HFFc6 (cell line): ENCODE data around the gene C8G. TPM values are rescaled to one million over a fixed set of nuclear protein-coding genes. Genes with fewer than 3 reads are reported as not detected.
A peak's percentile ranks its signal among the peaks of the same experiment; 100 is the strongest.

ENCODE experiments used
- DNase-seq: peaks from one replicate; pipeline ENCODE4 v3.0.0-alpha.2; 2018
- H3K27ac Mint-ChIP-seq: 2 replicates; pipeline ENCODE4 v1.8.0; 2020; ENCODE audit warnings: mild to moderate bottlenecking, mixed read lengths
- H3K27me3 Mint-ChIP-seq: 2 replicates; pipeline ENCODE4 v1.8.0; 2021; ENCODE audit warnings: mild to moderate bottlenecking, moderate library complexity, mixed read lengths; ENCODE audit not compliant: insufficient read depth
- H3K36me3 Mint-ChIP-seq: 2 replicates; pipeline ENCODE4 v1.8.0; 2021; ENCODE audit warnings: low read depth, mixed read lengths
- H3K4me1 Mint-ChIP-seq: 2 replicates; pipeline ENCODE4 v1.8.0; 2020; ENCODE audit warnings: low read depth, mixed read lengths
- H3K4me3 Mint-ChIP-seq: 2 replicates; pipeline ENCODE4 v1.8.0; 2020; ENCODE audit warnings: mild to moderate bottlenecking, moderate library complexity, mixed read lengths
- H3K9me3 Mint-ChIP-seq: 2 replicates; pipeline ENCODE4 v1.8.0; 2020; ENCODE audit warnings: mild to moderate bottlenecking, mixed read lengths
- CTCF ChIP-seq: fragments of 200-600 bp; sonication (generic); IDR thresholded peaks from 2 replicates; pipeline ENCODE4 v1.5.0; 2021; ENCODE audit warnings: antibody characterized with exemption, mild to moderate bottlenecking
- total RNA-seq, 6 experiments: library from RNA; stranded (reverse); fragmentation: NEBNext Ultra II Directional; extraction: Animal tissue kit (Norgen Biotek cat#: 25700); gene quantifications; 2 replicates in 1 of 6; 3 replicates in 5 of 6; pipeline ENCODE4 v1.2.3, GENCODE V29; 2021

The C8G gene
- total RNA-seq, 6 experiments from 2014 or later = 0.51 to 1.8 (median 0.97) TPM

DNA sequence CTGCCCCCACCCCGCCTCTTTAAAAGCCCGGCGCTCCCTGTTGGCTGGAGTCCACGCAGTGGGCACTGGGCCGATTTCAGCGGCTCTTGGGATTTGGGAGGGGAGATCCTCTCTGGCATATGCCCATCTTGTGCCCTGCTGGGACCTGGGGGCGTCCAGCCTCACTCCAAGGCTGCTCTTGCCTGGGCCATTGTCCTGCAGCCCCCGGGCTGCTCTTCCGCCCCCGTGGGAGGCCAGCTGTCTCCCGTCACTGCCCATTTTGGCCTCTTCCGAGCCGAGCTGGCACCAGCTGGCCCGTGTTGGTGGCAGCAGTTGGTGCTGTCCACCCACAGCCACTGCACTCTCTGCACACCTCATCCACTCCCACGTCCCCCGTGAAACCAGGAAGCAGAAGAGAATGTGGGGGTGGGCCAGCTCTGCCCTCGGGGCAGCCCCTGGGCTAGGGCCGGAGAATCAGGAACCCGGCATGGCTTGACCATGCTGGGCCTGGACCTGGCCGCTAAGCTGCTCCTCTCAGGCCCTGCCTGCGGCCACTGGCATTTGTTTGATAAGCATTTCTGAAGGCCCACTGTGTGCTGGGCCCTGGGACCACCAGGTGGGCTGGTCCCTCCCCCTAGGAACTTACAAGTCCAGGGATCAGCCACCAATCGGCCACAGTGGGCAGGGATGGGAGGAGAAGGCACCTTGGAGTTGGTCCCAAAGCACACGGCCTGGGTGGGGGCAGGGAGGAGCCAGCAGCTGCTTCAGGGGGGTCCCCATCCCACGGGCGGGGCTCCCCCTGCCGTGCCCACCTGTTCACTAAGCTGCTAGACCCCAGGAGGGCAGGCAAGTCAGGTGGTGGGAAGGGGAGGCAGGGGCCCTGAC, 2.2 kb downstream of the C8G start:
- no peak for TF ChIP-seq CTCF
- Mint-ChIP-seq H3K36me3 (no peaks in the 10 kb centered on the region), H3K27me3 (peaks cover 2% of the 10 kb centered on the region; the same call in 1 of the 2 replicates), H3K9me3 (no peaks in the 10 kb centered on the region), H3K4me1 (peaks cover 10% of the 10 kb centered on the region), H3K27ac (no peak overlapping the region; the same call in 1 of the 2 replicates), H3K4me3 (no peak overlapping the region)
- no peak for DNase-seq

DNA sequence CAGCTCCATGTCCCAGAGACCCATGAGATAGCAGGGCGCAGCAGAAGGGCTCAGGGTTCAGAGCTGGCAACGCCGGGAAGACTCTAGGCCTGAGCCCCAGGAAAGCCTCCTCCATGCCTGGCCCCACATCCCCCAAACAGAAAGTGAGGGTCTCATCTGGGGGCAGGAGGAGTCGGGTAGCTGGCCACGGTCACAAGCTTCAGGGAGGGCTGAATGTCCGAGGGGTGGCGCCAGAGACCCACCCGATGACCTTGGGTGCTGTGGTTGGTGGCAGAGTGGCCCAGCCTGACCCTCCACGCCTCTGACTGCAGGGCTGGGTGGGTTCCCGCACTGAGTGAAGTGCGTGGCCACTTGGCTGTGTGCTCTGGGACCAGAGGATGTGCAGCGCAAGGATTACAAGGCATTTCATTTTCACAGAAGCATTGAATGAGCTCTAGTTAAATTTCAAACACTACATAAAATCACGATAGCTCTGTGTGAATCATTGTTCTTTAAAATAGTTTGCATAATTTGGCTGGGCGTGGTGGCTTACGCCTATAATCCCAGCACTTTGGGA, 3.0 kb downstream of the C8G start:
- H3K4me1 Mint-ChIP-seq = peaks cover 10% of the 10 kb centered on the region
- peak overlapping the region; percentile 66; the same call in 1 of the 2 replicates for H3K27ac Mint-ChIP-seq
- H3K36me3 Mint-ChIP-seq = no peaks in the 10 kb centered on the region
- no peaks in the 10 kb centered on the region for H3K9me3 Mint-ChIP-seq
- peak; percentile 38 for DNase-seq
- peak overlapping the region; percentile 14; the same call in 1 of the 2 replicates for H3K4me3 Mint-ChIP-seq
- TF ChIP-seq CTCF = peak; percentile 46; the same call in 1 of the 2 replicates
- H3K27me3 Mint-ChIP-seq = peaks cover 2% of the 10 kb centered on the region; the same call in 1 of the 2 replicates

GRCh38 chr9:136949239-136949816, 4.3 kb downstream of the C8G start:
- peaks cover 10% of the 10 kb centered on the region for H3K4me1 Mint-ChIP-seq
- no peak for DNase-seq
- peak overlapping the region; percentile 84 for H3K4me3 Mint-ChIP-seq
- H3K27me3 Mint-ChIP-seq = peaks cover 2% of the 10 kb centered on the region; the same call in 1 of the 2 replicates
- peak overlapping the region; percentile 74 for H3K27ac Mint-ChIP-seq
- no peaks in the 10 kb centered on the region for H3K9me3 Mint-ChIP-seq
- no peak for TF ChIP-seq CTCF
- no peaks in the 10 kb centered on the region for H3K36me3 Mint-ChIP-seq

GRCh38 chr9:136949817-136950655, 5.0 kb downstream of the C8G start:
- H3K27me3 Mint-ChIP-seq = peaks cover 2% of the 10 kb centered on the region
- peak overlapping the region; percentile 84 for H3K4me3 Mint-ChIP-seq
- peaks cover 5% of the 10 kb centered on the region for H3K4me1 Mint-ChIP-seq
- peak overlapping the region; percentile 74 for H3K27ac Mint-ChIP-seq
- no peaks in the 10 kb centered on the region for H3K9me3 Mint-ChIP-seq
- no peak for TF ChIP-seq CTCF
- peak; percentile 70 for DNase-seq
- no peaks in the 10 kb centered on the region for H3K36me3 Mint-ChIP-seq

GRCh38 chr9:136950656-136951276, 5.7 kb downstream of the C8G start:
- peaks cover 5% of the 10 kb centered on the region; the same call in 1 of the 2 replicates for H3K4me1 Mint-ChIP-seq
- H3K27ac Mint-ChIP-seq = no peak overlapping the region

More at GRCh38 chr9:136950656-136951276, 5.7 kb downstream of the C8G start:
- peaks cover 2% of the 10 kb centered on the region for H3K27me3 Mint-ChIP-seq
- TF ChIP-seq CTCF = no peak
- peak overlapping the region; percentile 79 for H3K4me3 Mint-ChIP-seq
- H3K9me3 Mint-ChIP-seq = no peaks in the 10 kb centered on the region
- H3K36me3 Mint-ChIP-seq = no peaks in the 10 kb centered on the region
- DNase-seq = no peak
